Lower lobe of right lung (tissue), 2 donors: ENCODE measurements around the gene ADAMTSL4. TPM values are rescaled to one million over a fixed set of nuclear protein-coding genes. Genes with fewer than 3 reads are reported as not detected.

ENCODE experiments used
- ATAC-seq, 2 donors: fragments of 200-7000 bp; cut with Tn5 transposase; one replicate each; pipeline ENCODE4 v1.9.1; 2020 to 2022; ENCODE audit warnings: mild to moderate bottlenecking in 2 of 2, moderate library complexity in 2 of 2
- DNase-seq: peaks from one replicate; pipeline ENCODE4 v3.0.0-alpha.2; 2020
- H3K27ac ChIP-seq: fragments of 200-600 bp; one replicate; pipeline ENCODE4 v1.8.0; 2022
- H3K27me3 ChIP-seq: fragments of 200-600 bp; one replicate; pipeline ENCODE4 v1.8.0; 2022; ENCODE audit warnings: low read depth
- H3K36me3 ChIP-seq: fragments of 200-600 bp; one replicate; pipeline ENCODE4 v1.8.0; 2022; ENCODE audit warnings: mild to moderate bottlenecking
- H3K4me1 ChIP-seq: fragments of 200-600 bp; one replicate; pipeline ENCODE4 v1.8.0; 2022
- H3K4me3 ChIP-seq: fragments of 200-600 bp; one replicate; pipeline ENCODE4 v1.8.0; 2022; ENCODE audit warnings: mild to moderate bottlenecking
- H3K9me3 ChIP-seq: fragments of 200-600 bp; one replicate; pipeline ENCODE4 v1.8.0; 2022
- intact Hi-C: fragments of 100-400 bp; cut with DNase I; formaldehyde crosslinking; loops from one replicate; pipeline ENCODE4 v1.11.0; 2022
- total RNA-seq: library from RNA; stranded (reverse); fragmentation: NEBNext Ultra II Directional; extraction: Animal tissue kit (Norgen Biotek cat#: 25700); gene quantifications from one replicate; pipeline ENCODE4 v1.2.1, GENCODE V29; 2021
- TF ChIP-seq, protein P1 (sequence below): fragments of 200-600 bp; IDR thresholded peaks from one replicate; pipeline ENCODE4 v1.8.0; 2022; ENCODE audit warnings: antibody characterized with exemption, mild to moderate bottlenecking
- donor health status: DM: no; HTN: yes; CAD: no; lungs with severe emphysema.

ADAMTSL4 gene
- total RNA-seq, 1 donor from 2014 or later, result 164 TPM

- H3K27ac ChIP-seq, result peak overlapping the region; percentile 99
- DNase-seq, result peak; percentile 93
- intact Hi-C loops, result no loop called here
- TF ChIP-seq, protein P1, sequence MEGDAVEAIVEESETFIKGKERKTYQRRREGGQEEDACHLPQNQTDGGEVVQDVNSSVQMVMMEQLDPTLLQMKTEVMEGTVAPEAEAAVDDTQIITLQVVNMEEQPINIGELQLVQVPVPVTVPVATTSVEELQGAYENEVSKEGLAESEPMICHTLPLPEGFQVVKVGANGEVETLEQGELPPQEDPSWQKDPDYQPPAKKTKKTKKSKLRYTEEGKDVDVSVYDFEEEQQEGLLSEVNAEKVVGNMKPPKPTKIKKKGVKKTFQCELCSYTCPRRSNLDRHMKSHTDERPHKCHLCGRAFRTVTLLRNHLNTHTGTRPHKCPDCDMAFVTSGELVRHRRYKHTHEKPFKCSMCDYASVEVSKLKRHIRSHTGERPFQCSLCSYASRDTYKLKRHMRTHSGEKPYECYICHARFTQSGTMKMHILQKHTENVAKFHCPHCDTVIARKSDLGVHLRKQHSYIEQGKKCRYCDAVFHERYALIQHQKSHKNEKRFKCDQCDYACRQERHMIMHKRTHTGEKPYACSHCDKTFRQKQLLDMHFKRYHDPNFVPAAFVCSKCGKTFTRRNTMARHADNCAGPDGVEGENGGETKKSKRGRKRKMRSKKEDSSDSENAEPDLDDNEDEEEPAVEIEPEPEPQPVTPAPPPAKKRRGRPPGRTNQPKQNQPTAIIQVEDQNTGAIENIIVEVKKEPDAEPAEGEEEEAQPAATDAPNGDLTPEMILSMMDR, result peak; percentile 83
- H3K4me1 ChIP-seq, result peaks cover 73% of the 10 kb centered on the region
- H3K27me3 ChIP-seq, result no peaks in the 10 kb centered on the region
- H3K36me3 ChIP-seq, result peaks cover 27% of the 10 kb centered on the region
- ATAC-seq, result peak; percentile 57 to 70
- peak overlapping the region; percentile 60 for H3K4me3 ChIP-seq
- no peaks in the 10 kb centered on the region for H3K9me3 ChIP-seq
These were observed 11.5 kb downstream of the ADAMTSL4 start for GRCh38 chr1:150560576-150561253.

GRCh38 chr1:150561254-150561973, 12.2 kb downstream of the ADAMTSL4 start:
- H3K4me3 ChIP-seq, result peak overlapping the region; percentile 60
- H3K27me3 ChIP-seq, result no peaks in the 10 kb centered on the region
- no peaks in the 10 kb centered on the region for H3K9me3 ChIP-seq
- DNase-seq (peak; percentile 95), ATAC-seq (peak; percentile 83 to 89)
- intact Hi-C loops, result no loop called here
- peaks cover 80% of the 10 kb centered on the region for H3K4me1 ChIP-seq
- TF ChIP-seq, protein P1, result peak; percentile 5
- H3K27ac ChIP-seq, result peak overlapping the region; percentile 99
- H3K36me3 ChIP-seq, result peaks cover 20% of the 10 kb centered on the region

- Histone ChIP-seq H3K36me3 (peaks cover 19% of the 10 kb centered on the region), H3K9me3 (no peaks in the 10 kb centered on the region), H3K27me3 (no peaks in the 10 kb centered on the region), H3K4me1 (peaks cover 86% of the 10 kb centered on the region), H3K27ac (peak overlapping the region; percentile 99), H3K4me3 (peak overlapping the region; percentile 60)
- TF ChIP-seq, protein P1, result no peak
- DNase-seq (peak; percentile 97), ATAC-seq (peak; percentile 83 to 88)
- intact Hi-C loops, result no loop called here
These were observed 12.8 kb downstream of the ADAMTSL4 start for GRCh38 chr1:150561974-150562445.

- TF ChIP-seq, protein P1, result no peak
- ATAC-seq, result no peak
- intact Hi-C loops, result no loop called here
- peak overlapping the region; percentile 99 for H3K27ac ChIP-seq
- peak overlapping the region; percentile 60 for H3K4me3 ChIP-seq
- no peak for DNase-seq
- no peaks in the 10 kb centered on the region for H3K9me3 ChIP-seq
- H3K4me1 ChIP-seq, result peaks cover 88% of the 10 kb centered on the region
- H3K27me3 ChIP-seq, result no peaks in the 10 kb centered on the region
- H3K36me3 ChIP-seq, result peaks cover 13% of the 10 kb centered on the region
These were observed 13.5 kb downstream of the ADAMTSL4 start for GRCh38 chr1:150562446-150563339.

DNA sequence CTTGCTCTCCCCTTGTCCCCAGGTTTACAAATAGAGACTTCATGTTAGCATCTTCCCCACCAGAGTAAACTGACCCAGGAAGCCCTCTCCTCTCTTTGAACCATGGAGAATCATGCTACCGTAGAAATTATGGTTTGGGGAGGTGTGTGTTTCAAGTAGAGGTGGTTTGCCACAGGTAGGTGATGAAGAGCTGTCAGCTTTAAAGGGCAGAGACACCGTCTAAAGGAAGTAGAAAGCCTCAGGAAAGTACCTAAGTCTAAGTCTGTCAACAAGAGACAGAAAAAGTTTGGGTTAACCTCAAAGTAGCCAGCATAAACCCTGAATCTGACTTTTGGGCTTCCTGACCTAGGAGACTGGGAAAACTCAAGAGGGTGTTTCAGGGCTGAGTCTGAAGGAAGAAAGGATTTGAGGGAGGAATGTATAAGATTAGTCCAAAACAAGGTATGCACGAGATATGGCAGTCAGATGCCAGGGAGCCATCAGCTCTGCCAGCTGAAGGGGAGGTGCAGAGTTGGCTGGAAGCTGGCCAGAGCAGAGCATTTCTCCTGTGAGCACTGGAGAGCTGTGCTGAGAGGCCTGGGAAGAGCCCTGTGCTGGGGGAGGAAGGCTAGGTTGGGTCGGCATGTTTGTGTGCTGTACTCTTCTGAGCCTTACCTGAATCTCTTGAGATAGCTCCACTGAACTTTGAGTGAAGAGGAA, 14.3 kb downstream of the ADAMTSL4 start:
- TF ChIP-seq, protein P1, result no peak
- Histone ChIP-seq H3K9me3 (no peaks in the 10 kb centered on the region), H3K4me3 (peak overlapping the region; percentile 60), H3K4me1 (peaks cover 88% of the 10 kb centered on the region), H3K36me3 (peaks cover 5% of the 10 kb centered on the region), H3K27me3 (no peaks in the 10 kb centered on the region), H3K27ac (peak overlapping the region; percentile 99)
- peak; percentile 82 for DNase-seq
- intact Hi-C loops, result no loop called here
- ATAC-seq, result no peak
